Measurements from ENCODE around the gene GGPS1. TPM values are rescaled to one million over a fixed set of nuclear protein-coding genes. Genes with fewer than 3 reads are reported as not detected.
"Not testable (repeated sequence)": the region's sequence is repeated elsewhere in the genome, so short reads cannot be mapped to it uniquely, and the experiment has no call there.

The GGPS1 gene
- total RNA-seq, 1 donor from 2014 or later = 27.1 TPM

- intact Hi-C loops (cut with micrococcal nuclease) = no loop called here
These were observed 26.2 kb upstream of the GGPS1 start for GRCh38 chr1:235302143-235302542.

GRCh38 chr1:235304549-235305451 is 23.6 kb upstream of the GGPS1 start:
- intact Hi-C loops (cut with micrococcal nuclease) = loop anchor here (1.0 to 2.0 kb wide), 3 partner anchors 7 to 20 kb away; no protein-coding TSS in a partner anchor

GRCh38 chr1:235307158-235308124 is 20.9 kb upstream of the GGPS1 start:
- intact Hi-C loops (cut with micrococcal nuclease) = no loop called here

GRCh38 chr1:235309206-235309605 is 19.2 kb upstream of the GGPS1 start:
- intact Hi-C loops (cut with micrococcal nuclease) = not testable (repeated sequence)

DNA sequence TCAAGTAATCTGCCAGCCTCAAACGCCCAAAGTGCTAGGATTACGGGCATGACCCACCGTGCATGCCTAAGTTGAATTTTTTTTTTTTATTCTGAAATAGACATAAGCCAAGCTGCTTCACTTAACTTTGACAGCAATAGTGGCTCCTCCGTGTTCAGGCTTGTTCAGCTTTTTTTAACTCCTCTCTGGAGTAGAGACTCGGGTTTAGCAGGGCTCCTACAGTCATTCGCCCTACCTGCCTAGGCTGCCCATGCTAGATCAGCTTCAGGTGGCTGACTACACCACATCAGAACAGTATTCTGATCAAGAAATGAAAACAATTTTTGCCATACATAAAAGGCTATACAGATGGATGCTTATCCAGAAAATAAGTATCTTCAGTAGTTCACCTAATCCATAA is 15.1 kb upstream of the GGPS1 start:
- intact Hi-C loops (cut with micrococcal nuclease) = loop anchor here (2.0 kb wide), 2 partner anchors 14 to 38 kb away; no protein-coding TSS in a partner anchor

DNA sequence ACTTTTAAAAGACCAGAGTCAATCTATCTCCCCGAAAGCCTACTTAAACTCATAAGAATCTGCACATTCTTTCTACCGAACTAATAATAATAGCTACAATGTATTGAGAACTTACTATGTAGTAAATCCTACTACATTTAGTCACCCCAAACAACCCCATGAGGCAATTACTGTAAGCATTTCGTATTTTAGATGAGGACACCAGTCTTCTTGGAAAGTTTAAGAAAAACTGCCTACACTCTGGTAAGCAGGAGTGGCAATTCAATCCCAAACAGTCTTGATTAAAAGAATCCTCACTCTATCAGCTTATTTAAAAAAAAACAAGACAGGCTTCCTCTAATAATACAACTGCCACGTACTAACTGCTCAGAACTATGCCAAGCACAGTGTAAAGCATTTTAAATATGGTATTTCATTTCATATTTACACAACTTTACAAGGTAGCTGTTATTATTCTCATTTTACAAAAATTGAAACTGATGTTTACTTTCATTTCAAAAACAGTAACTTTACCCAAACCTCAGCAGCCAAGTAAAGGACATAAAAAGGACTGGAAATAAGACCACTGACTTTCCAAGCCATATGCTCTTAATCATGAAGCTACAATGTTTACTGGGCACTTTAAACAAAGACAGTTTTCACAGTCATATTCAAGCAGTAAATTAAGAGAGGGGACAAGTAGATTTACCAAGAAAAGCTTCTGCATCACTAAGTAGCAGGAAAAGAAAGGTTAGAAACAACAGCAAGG is 14.3 kb upstream of the GGPS1 start:
- intact Hi-C loops (cut with micrococcal nuclease) = loop anchor here (1.0 to 2.0 kb wide), 3 partner anchors 9 to 39 kb away; no protein-coding TSS in a partner anchor

- intact Hi-C loops (cut with micrococcal nuclease) = no loop called here
These were observed 13.2 kb upstream of the GGPS1 start for GRCh38 chr1:235315173-235315572.

- intact Hi-C loops (cut with micrococcal nuclease) = no loop called here
These were observed 12.6 kb upstream of the GGPS1 start for GRCh38 chr1:235315735-235316134.

DNA sequence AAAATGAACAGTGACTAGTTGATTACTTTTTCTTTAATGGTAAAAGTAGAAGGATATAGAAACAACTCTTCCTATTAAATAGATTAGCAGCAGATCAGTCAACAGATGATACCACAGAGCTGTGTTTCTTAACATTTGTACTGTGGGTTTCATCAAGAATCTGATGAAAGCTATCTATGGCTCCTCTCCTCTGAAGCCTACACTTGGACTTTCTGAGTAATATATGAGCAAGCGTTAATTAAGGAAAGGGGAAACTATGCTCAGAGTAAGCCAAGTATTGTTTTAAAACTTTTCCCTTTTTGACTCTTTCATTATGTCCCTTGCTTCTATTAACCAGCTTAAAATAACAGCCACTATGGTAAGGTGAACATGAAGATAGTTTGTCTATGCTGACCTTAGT is 11.2 kb upstream of the GGPS1 start:
- intact Hi-C loops (cut with micrococcal nuclease) = loop anchor here (1.0 kb wide), 1 partner anchor 8 kb away; no protein-coding TSS in a partner anchor

GRCh38 chr1:235319255-235319654 is 9.1 kb upstream of the GGPS1 start:
- intact Hi-C loops (cut with micrococcal nuclease) = loop anchor here (1.0 kb wide), 1 partner anchor 9 kb away; no protein-coding TSS in a partner anchor

DNA sequence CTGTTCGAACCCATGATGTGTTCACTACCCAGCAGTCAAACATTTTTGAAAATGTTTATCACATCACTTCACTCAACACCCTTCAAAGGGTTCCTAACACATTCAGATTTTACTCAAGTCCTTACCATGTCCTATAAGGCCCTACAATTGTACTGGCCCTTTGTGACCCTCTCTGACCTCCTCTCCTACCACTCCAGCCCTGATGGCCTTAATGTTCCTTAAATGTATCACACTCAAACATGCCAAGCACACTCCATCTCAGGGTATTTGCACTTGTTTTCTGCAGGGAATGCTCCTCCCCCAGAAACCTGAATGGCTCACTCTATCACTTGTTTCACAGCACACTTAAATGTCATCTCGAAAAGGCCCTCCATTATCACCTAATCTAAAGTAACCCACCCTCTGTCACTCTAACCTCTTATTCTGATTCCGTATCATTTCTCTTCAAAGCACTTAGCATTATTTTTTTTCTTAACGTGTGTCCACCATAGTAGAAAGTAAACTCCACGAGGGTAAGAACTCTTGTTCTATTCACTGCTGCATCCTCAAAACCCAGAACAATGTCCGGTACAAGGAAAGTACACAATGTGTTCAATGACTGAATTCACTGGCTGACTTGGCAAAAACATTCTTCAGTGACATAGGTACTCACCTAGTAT is 7.7 kb upstream of the GGPS1 start:
- intact Hi-C loops (cut with micrococcal nuclease) = loop anchor here (10.0 kb wide), 2 partner anchors 1204 to 1474 kb away; partner anchors contain the start of genes LGALS8 and MTR

DNA sequence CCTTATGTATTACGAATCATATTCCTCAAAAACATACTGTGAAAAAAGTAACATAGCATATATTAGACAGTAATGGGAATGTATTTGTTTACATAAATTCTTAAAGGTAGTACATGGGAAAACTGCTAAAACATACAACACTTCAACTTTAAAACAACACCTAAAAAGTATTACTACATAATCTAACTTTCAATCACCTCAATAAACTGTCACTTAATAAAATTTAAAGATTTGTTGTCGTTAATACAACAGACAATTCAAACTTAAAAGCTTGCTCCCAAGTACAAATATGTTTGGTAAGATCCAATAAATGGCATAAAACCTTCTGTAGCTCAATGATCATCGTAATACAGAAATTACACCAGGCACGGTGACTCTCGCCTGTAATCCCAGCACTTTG is 4.1 kb upstream of the GGPS1 start:
- intact Hi-C loops (cut with micrococcal nuclease) = loop anchor here (2.0 to 10.0 kb wide), 3 partner anchors 19 to 1471 kb away; partner anchors contain the start of genes LGALS8 and MTR

DNA sequence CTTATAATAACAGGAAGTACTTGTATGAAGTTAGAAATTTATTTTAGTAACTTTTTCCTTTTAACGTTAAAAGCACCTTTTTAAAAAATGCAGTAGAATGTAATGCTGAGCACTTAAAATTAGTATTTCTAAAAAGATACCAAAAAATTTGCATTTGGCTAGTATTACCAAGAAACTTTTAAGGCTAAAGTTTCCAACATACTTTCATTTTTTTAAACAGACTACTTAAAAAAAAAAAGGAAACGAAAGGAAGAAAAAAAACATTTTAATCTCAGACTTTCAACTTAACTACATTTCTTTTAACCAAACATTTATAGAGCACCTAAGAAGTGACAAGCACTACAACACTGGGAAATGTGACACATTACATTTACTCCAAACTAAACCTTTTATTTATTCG is 3.2 kb upstream of the GGPS1 start:
- intact Hi-C loops (cut with micrococcal nuclease) = loop anchor here (1.0 to 10.0 kb wide), 7 partner anchors 8 to 1470 kb away; partner anchors contain the start of genes LGALS8, MTR and TARBP1

- intact Hi-C loops (cut with micrococcal nuclease) = loop anchor here (1.0 to 10.0 kb wide), 7 partner anchors 9 to 1469 kb away; partner anchors contain the start of genes LGALS8, MTR and TARBP1
These were observed 2.5 kb upstream of the GGPS1 start for GRCh38 chr1:235325854-235326253.

- intact Hi-C loops (cut with micrococcal nuclease) = loop anchor here (5.0 to 10.0 kb wide), 5 partner anchors 225 to 1468 kb away; partner anchors contain the start of genes LGALS8, MTR and TARBP1
These were observed 1.4 kb upstream of the GGPS1 start for GRCh38 chr1:235326719-235327558.

DNA sequence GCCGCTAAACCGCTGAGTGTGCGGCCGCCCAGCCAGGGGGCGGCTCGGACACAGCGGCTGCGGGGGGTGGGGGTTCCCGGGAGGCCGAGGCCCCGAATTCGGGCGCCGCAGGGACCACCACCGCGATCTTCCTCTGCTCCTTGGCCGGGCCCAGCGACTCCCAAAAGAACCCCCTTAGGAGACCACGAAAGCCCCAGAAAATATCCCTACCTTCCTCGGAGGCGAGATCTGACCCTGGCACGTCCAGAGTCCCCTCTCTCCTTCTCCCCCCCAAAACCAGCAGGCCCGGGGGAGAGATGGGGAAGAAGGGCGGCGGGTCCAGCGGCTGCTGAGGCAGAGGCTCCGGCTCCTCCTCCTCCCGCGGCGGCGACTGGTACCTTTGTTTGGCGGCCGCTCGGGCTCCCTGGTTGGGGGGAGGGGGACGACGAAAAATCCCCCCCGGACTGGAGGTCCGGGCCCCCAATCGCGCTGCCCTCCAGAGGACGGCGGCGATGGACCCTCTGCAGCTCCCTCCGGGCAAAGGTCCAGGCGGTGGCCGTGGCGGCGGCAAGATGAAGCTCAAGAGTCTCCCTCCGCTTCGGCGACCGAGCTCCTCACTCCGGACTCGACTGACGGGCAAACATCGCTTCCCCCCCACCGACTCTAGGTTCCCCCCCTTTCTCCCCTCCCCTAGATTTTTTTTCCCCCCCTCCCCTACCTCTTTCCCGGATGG is 655 bp upstream of the GGPS1 start, which contains the start of gene ARID4B:
ARID4B (minus strand) TSS at position 621 of the 712 bp plus-strand sequence. CDS start 1,260 bp downstream, outside the sequence.
- intact Hi-C loops (cut with micrococcal nuclease) = loop anchor here (1.0 to 10.0 kb wide), 19 partner anchors 10 to 1467 kb away; partner anchors contain the start of genes B3GALNT2, COA6, ERO1B and LGALS8

- intact Hi-C loops (cut with micrococcal nuclease) = loop anchor here (1.0 to 10.0 kb wide), 9 partner anchors 71 to 1465 kb away; partner anchors contain the start of genes ERO1B, LGALS8, MTR and TARBP1
These were observed 951 bp downstream of the GGPS1 start for GRCh38 chr1:235329139-235329902.
